ENCODE results near the gene SERPINB5.

GRCh38 chr18:63445037-63445436, 31.7 kb upstream of the SERPINB5 start:
- TF ChIP-seq ZNF251 (CRISPR knock-in tag; IDR thresholded peaks at IDR 0.05), result no peak
- TF ChIP-seq EP300 (IDR thresholded peaks at IDR 0.05; ENCODE audit: low read depth in 2 of 2, low read length in 2 of 2), result no peak
- no peak for TF ChIP-seq EP300 (CRISPR knock-in tag; IDR thresholded peaks at IDR 0.05; ENCODE audit: borderline replicate concordance)
- TF ChIP-seq TAF1 (CRISPR knock-in tag; IDR thresholded peaks at IDR 0.05), result no peak
- no peak for TF ChIP-seq CTCF (CRISPR knock-in tag; IDR thresholded peaks at IDR 0.05)
- no peak for TF ChIP-seq ZNF484 (CRISPR knock-in tag; IDR thresholded peaks at IDR 0.05; ENCODE audit: borderline replicate concordance, low read depth)
